Ishikawa (cell line): Measurements from ENCODE around the gene SUOX.

ENCODE experiments used
- RAD21 ChIP-seq: IDR thresholded peaks from 2 replicates; pipeline ENCODE4 v1.6.1; 2012; ENCODE audit warnings: low read depth
- TAF1 ChIP-seq: IDR thresholded peaks from 2 replicates; pipeline ENCODE4 v1.6.1; 2012; ENCODE audit warnings: low read depth, mild to moderate bottlenecking
- YY1 ChIP-seq: IDR thresholded peaks from 2 replicates; pipeline ENCODE4 v1.6.1; 2012; ENCODE audit warnings: low read depth
- TF ChIP-seq, protein P1 (sequence below): IDR thresholded peaks from 2 replicates; pipeline ENCODE4 v1.6.1; 2012; ENCODE audit warnings: low read depth, mild to moderate bottlenecking

DNA sequence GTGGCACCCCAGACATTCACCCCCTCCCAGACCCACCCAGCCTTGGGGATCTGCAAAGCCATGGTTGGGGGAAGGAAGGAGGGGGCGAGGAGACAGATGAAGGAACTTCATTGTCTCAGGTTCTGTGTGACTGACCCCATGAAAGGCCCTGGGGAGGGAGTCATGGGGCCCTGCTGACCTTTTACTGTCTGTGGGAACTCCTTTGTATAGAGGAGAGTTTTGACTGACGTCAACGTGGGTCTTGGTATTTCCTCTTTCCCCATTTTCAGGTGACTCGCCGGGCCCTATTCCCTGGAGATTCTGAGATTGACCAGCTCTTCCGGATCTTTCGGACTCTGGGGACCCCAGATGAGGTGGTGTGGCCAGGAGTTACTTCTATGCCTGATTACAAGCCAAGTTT lies 26.3 kb upstream of the SUOX start:
- TF ChIP-seq RAD21 = no peak
- no peak for TF ChIP-seq TAF1
- no peak for TF ChIP-seq YY1
- TF ChIP-seq, protein P1, sequence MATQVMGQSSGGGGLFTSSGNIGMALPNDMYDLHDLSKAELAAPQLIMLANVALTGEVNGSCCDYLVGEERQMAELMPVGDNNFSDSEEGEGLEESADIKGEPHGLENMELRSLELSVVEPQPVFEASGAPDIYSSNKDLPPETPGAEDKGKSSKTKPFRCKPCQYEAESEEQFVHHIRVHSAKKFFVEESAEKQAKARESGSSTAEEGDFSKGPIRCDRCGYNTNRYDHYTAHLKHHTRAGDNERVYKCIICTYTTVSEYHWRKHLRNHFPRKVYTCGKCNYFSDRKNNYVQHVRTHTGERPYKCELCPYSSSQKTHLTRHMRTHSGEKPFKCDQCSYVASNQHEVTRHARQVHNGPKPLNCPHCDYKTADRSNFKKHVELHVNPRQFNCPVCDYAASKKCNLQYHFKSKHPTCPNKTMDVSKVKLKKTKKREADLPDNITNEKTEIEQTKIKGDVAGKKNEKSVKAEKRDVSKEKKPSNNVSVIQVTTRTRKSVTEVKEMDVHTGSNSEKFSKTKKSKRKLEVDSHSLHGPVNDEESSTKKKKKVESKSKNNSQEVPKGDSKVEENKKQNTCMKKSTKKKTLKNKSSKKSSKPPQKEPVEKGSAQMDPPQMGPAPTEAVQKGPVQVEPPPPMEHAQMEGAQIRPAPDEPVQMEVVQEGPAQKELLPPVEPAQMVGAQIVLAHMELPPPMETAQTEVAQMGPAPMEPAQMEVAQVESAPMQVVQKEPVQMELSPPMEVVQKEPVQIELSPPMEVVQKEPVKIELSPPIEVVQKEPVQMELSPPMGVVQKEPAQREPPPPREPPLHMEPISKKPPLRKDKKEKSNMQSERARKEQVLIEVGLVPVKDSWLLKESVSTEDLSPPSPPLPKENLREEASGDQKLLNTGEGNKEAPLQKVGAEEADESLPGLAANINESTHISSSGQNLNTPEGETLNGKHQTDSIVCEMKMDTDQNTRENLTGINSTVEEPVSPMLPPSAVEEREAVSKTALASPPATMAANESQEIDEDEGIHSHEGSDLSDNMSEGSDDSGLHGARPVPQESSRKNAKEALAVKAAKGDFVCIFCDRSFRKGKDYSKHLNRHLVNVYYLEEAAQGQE = no peak
